GM18502 (cell line): Measurements from ENCODE around the gene EIF1AD.

ENCODE experiments used
- ATAC-seq: cut with Tn5 transposase; IDR thresholded peaks from one replicate; pipeline ENCODE4 v1.9.1; 2021; ENCODE audit warnings: mild to moderate bottlenecking; ENCODE audit not compliant: unreplicated experiment, poor library complexity

The EIF1AD gene

GRCh38 chr11:65947133-65947532 is 54.8 kb downstream of the EIF1AD start:
- no peak for ATAC-seq

DNA sequence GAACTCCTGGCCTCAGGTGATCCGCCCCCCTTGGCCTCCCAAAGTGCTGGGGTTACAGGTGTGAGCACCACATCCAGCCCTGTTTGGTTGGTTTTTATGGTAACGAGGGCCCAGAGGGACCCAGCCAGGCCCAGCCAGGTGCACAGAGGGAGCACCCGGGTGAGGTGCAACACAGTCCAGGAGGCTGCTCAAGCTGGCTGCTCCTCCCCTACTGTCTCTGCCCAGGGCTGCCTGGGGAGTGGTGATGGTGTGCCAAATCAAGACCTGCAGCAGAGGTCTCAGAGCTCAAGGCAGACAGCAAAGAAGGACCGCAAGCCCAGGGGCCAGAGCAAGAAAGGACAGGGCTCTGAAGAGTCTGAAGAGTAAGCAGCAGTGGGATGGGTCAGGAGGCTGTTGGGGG is 55.3 kb downstream of the EIF1AD start:
- no peak for ATAC-seq
